Keratinocyte (primary cell): ENCODE results near the gene POLE2. TPM values are rescaled to one million over a fixed set of nuclear protein-coding genes. Genes with fewer than 3 reads are reported as not detected.

Experiments used
- DNase-seq: peaks from one replicate; pipeline ENCODE4 v3.0.0-alpha.2; 2011; ENCODE audit warnings: low read depth, missing footprints, low spot score
- FAIRE-seq: peaks from 2 replicates; lab custom pipeline; 2011; peaks lifted over from hg19 to GRCh38; lab: Jason Lieb, UNC
- H2AFZ ChIP-seq: 2 replicates; pipeline ENCODE4 v1.6.0; 2012; ENCODE audit warnings: low read length, control low read depth, inconsistent platforms; ENCODE audit not compliant: control insufficient read depth
- H3K27ac ChIP-seq: 2 replicates; pipeline ENCODE4 v1.5.1; 2011; ENCODE audit warnings: low read length; ENCODE audit not compliant: control insufficient read depth, insufficient read depth
- H3K27me3 ChIP-seq: 3 replicates; pipeline ENCODE4 v1.6.0; 2011; ENCODE audit warnings: low read length; ENCODE audit not compliant: control insufficient read depth, insufficient read depth; ENCODE audit errors: extremely low read depth
- H3K36me3 ChIP-seq, 2 experiments: 2 replicates in 1 of 2; 3 replicates in 1 of 2; pipeline ENCODE4 v1.5.1; 2011; ENCODE audit warnings: low read length in 2 of 2, mild to moderate bottlenecking in 1 of 2; ENCODE audit not compliant: control insufficient read depth in 2 of 2, insufficient read depth in 2 of 2; ENCODE audit errors: extremely low read depth in 1 of 2
- H3K4me1 ChIP-seq: 3 replicates; pipeline ENCODE4 v1.5.1; 2011; ENCODE audit warnings: low read length; ENCODE audit not compliant: control insufficient read depth, insufficient read depth; ENCODE audit errors: extremely low read depth
- H3K4me2 ChIP-seq: 3 replicates; pipeline ENCODE4 v1.6.0; 2011; ENCODE audit warnings: low read depth, low read length; ENCODE audit not compliant: control insufficient read depth, insufficient read depth; ENCODE audit errors: extremely low read depth
- H3K4me3 ChIP-seq, 3 experiments: fragments of 200-600 bp in 1 of 3; sonication (generic) in 1 of 3; 2 replicates in 2 of 3; 3 replicates in 1 of 3; pipeline ENCODE4 v1.5.1; 2011 to 2016; ENCODE audit warnings: low read length in 3 of 3, mild to moderate bottlenecking in 3 of 3, control low read depth in 2 of 3, inconsistent platforms in 1 of 3, low read depth in 1 of 3, mixed read lengths in 1 of 3, mixed run types in 1 of 3, moderate library complexity in 1 of 3; ENCODE audit not compliant: control insufficient read depth in 2 of 3, insufficient read depth in 2 of 3; ENCODE audit errors: extremely low read depth in 1 of 3
- H3K79me2 ChIP-seq: 2 replicates; pipeline ENCODE4 v1.6.0; 2012; ENCODE audit warnings: low read length; ENCODE audit not compliant: control insufficient read depth, insufficient read depth
- H3K9ac ChIP-seq: 3 replicates; pipeline ENCODE4 v1.6.0; 2011; ENCODE audit warnings: low read length; ENCODE audit not compliant: control insufficient read depth, insufficient read depth; ENCODE audit errors: extremely low read depth
- H3K9me1 ChIP-seq: 3 replicates; pipeline ENCODE4 v1.6.0; 2011; ENCODE audit warnings: low read length; ENCODE audit not compliant: control insufficient read depth, insufficient read depth; ENCODE audit errors: extremely low read depth
- H3K9me3 ChIP-seq: 2 replicates; pipeline ENCODE4 v1.5.1; 2012; ENCODE audit warnings: low read depth, low read length; ENCODE audit not compliant: control insufficient read depth
- H4K20me1 ChIP-seq: 3 replicates; pipeline ENCODE4 v1.6.0; 2011; ENCODE audit warnings: low read length; ENCODE audit not compliant: control insufficient read depth, insufficient read depth; ENCODE audit errors: extremely low read depth
- CTCF ChIP-seq, 3 experiments: IDR thresholded peaks in 1 of 3; conservative IDR thresholded peaks in 1 of 3; optimal IDR thresholded peaks in 1 of 3; 2 replicates in 2 of 3; 3 replicates in 1 of 3; pipeline versions ENCODE3 to v1.5.1; 2011; ENCODE audit warnings: low read length in 3 of 3, mild to moderate bottlenecking in 3 of 3, moderate library complexity in 2 of 3, control low read depth in 1 of 3, inconsistent platforms in 1 of 3; ENCODE audit not compliant: insufficient read depth in 2 of 3; ENCODE audit errors: extremely low read depth in 1 of 3
- EZH2 ChIP-seq: IDR thresholded peaks from one replicate; pipeline ENCODE4 v1.6.1; 2012; ENCODE audit warnings: inconsistent platforms, mild to moderate bottlenecking, low read length, moderate library complexity
- dilution Hi-C: fragments of 300-500 bp; cut with MboI; formaldehyde crosslinking; loops from one replicate; pipeline ENCODE4 v1.7.0; 2020; ENCODE audit warnings: low sequenced_read_pairs; ENCODE audit not compliant: extremely low pct_ligation_motif_present
- polyA plus RNA-seq, 5 experiments: library from polyadenylated mRNA; depleted of rRNA in 3 of 5; stranded (reverse) in 3 of 5; stranded (forward) in 1 of 5; unstranded in 1 of 5; fragments of >200 nt; gene quantifications; 1 replicate in 1 of 5; 2 replicates in 3 of 5; 3 replicates in 1 of 5; pipeline versions ENCODE4 v1.2.1 to v1.2.3, GENCODE V29; 2011 to 2012; ENCODE audit warnings: missing spikeins in 2 of 5, low read depth in 1 of 5, low replicate concordance in 1 of 5

POLE2 gene
- polyA plus RNA-seq, 1 donor (not counting 4 experiments of a cell fraction or from before 2014, with no cell fraction given): 14.1 TPM

GRCh38 chr14:49677643-49678042 is 10.4 kb downstream of the POLE2 start:
- Histone ChIP-seq H3K9me3 (no peaks in the 10 kb centered on the region), H3K4me3 (no peak overlapping the region), H3K9me1 (no peaks in the 10 kb centered on the region), H3K4me2 (no peak overlapping the region), H3K4me1 (peaks cover 10% of the 10 kb centered on the region), H3K27me3 (no peaks in the 10 kb centered on the region), H3K9ac (no peak overlapping the region), H2AFZ (no peak overlapping the region), H3K36me3 (peaks cover 0 to 5% of the 10 kb centered on the region in 2 experiments), H3K79me2 (no peaks in the 10 kb centered on the region), H3K27ac (no peak overlapping the region), H4K20me1 (no peaks in the 10 kb centered on the region)
- dilution Hi-C loops: no loop called here
- no peak for DNase-seq
- TF ChIP-seq CTCF (optimal IDR thresholded peaks at IDR 0.05 in 1 of 3, IDR thresholded peaks at IDR 0.05 in 1 of 3, conservative IDR thresholded peaks at IDR 0.05 in 1 of 3; ENCODE audit: extremely low read depth in 1 of 3, insufficient read depth in 2 of 3, low read length in 3 of 3): peak in 1 of 3 experiments; percentile 16
- TF ChIP-seq EZH2: no peak
- no peak for FAIRE-seq

- Histone ChIP-seq H3K9ac (no peak overlapping the region), H3K4me2 (no peak overlapping the region), H4K20me1 (no peaks in the 10 kb centered on the region), H3K79me2 (no peaks in the 10 kb centered on the region), H3K9me3 (no peaks in the 10 kb centered on the region), H3K4me3 (no peak overlapping the region), H3K9me1 (no peaks in the 10 kb centered on the region), H3K27me3 (no peaks in the 10 kb centered on the region), H3K4me1 (no peaks in the 10 kb centered on the region), H3K27ac (no peak overlapping the region), H2AFZ (no peak overlapping the region), H3K36me3 (peaks cover 0 to 5% of the 10 kb centered on the region in 2 experiments)
- TF ChIP-seq CTCF (optimal IDR thresholded peaks at IDR 0.05 in 1 of 3, IDR thresholded peaks at IDR 0.05 in 1 of 3, conservative IDR thresholded peaks at IDR 0.05 in 1 of 3; ENCODE audit: extremely low read depth in 1 of 3, insufficient read depth in 2 of 3, low read length in 3 of 3) (no peak), EZH2 (no peak)
- DNase-seq (no peak), FAIRE-seq (no peak)
- dilution Hi-C loops: no loop called here
These were observed 14.4 kb downstream of the POLE2 start for GRCh38 chr14:49673586-49673985.
